H1 (cell line): ENCODE results near the gene PSMB4. TPM values are rescaled to one million over a fixed set of nuclear protein-coding genes. Genes with fewer than 3 reads are reported as not detected.

Source experiments
- CTCF ChIA-PET: fragments of 300-600 bp; sonication (Branson Sonifier 250); formaldehyde crosslinking; loops from one replicate; lab custom pipeline; 2021; ENCODE audit not compliant: partially characterized antibody; lab: Charles Lee
- POLR2A ChIA-PET: fragments of 300-600 bp; sonication (Branson Sonifier 250); formaldehyde crosslinking; loops from one replicate; lab custom pipeline; 2021; ENCODE audit warnings: inconsistent platforms; ENCODE audit not compliant: partially characterized antibody; lab: Charles Lee
- DNase-seq, 2 experiments: peaks; one replicate each; pipeline versions ENCODE4 v3.0.0 to v3.0.0-alpha.2; 2010 to 2022; ENCODE audit warnings: low spot score in 2 of 2, low read depth in 1 of 2, mixed read lengths in 1 of 2
- FAIRE-seq: peaks from 2 replicates; lab custom pipeline; 2011; peaks lifted over from hg19 to GRCh38; lab: Jason Lieb, UNC
- H2AFZ ChIP-seq: 2 replicates; pipeline ENCODE4 v1.8.1; 2012; ENCODE audit warnings: low read length, inconsistent platforms
- H2AK5ac ChIP-seq: 2 replicates; pipeline ENCODE4 v1.6.1; 2013; ENCODE audit warnings: low read depth, low read length
- H2BK120ac ChIP-seq: replicated peaks from 2 replicates; pipeline ENCODE3; 2013; ENCODE audit warnings: low read depth, low read length, inconsistent platforms
- H2BK12ac ChIP-seq: 2 replicates; pipeline ENCODE4 v1.6.1; 2013; ENCODE audit warnings: low read depth, low read length
- H2BK15ac ChIP-seq: 2 replicates; pipeline ENCODE4 v1.6.1; 2013; ENCODE audit warnings: low read length
- H2BK20ac ChIP-seq: 2 replicates; pipeline ENCODE4 v1.6.1; 2013; ENCODE audit warnings: low read length
- H2BK5ac ChIP-seq: 2 replicates; pipeline ENCODE4 v1.6.1; 2013; ENCODE audit warnings: low read depth, low read length
- H3K14ac ChIP-seq: 2 replicates; pipeline ENCODE4 v1.6.1; 2013; ENCODE audit warnings: inconsistent platforms; ENCODE audit not compliant: insufficient read length
- H3K18ac ChIP-seq: 2 replicates; pipeline ENCODE4 v1.6.1; 2013; ENCODE audit warnings: low read length; ENCODE audit errors: extremely low read depth
- H3K23ac ChIP-seq: 2 replicates; pipeline ENCODE4 v1.6.1; 2013; ENCODE audit warnings: inconsistent platforms; ENCODE audit not compliant: insufficient read length
- H3K23me2 ChIP-seq: 2 replicates; pipeline ENCODE4 v1.6.1; 2013; ENCODE audit warnings: low read depth, low read length
- H3K27ac ChIP-seq: 2 replicates; pipeline ENCODE4 v1.6.1; 2011; ENCODE audit warnings: low read depth, low read length, inconsistent platforms
- H3K27me3 ChIP-seq, 4 experiments: replicated peaks in 1 of 4; 1 replicate in 1 of 4; 2 replicates in 3 of 4; pipeline versions ENCODE4 v1.6.1 to v1.8.1; 2011 to 2013; ENCODE audit warnings: low read length in 3 of 4, mild to moderate bottlenecking in 3 of 4, inconsistent platforms in 2 of 4, mixed read lengths in 2 of 4, moderate library complexity in 1 of 4; ENCODE audit not compliant: control insufficient read depth in 3 of 4, insufficient read depth in 3 of 4; ENCODE audit errors: extremely low read depth in 1 of 4
- H3K36me3 ChIP-seq, 4 experiments: 2 replicates each; pipeline versions ENCODE4 v1.6.1 to v1.8.1; 2011 to 2013; ENCODE audit warnings: mild to moderate bottlenecking in 4 of 4, low read length in 3 of 4, moderate library complexity in 2 of 4, control low read depth in 1 of 4, inconsistent platforms in 1 of 4; ENCODE audit not compliant: insufficient read depth in 4 of 4, control insufficient read depth in 2 of 4
- H3K4ac ChIP-seq: replicated peaks from 2 replicates; pipeline ENCODE3; 2013; ENCODE audit warnings: low read length, low read depth, mixed read lengths, inconsistent platforms; ENCODE audit not compliant: insufficient read length
- H3K4me1 ChIP-seq, 4 experiments: replicated peaks in 1 of 4; 1 replicate in 1 of 4; 2 replicates in 3 of 4; pipeline versions ENCODE4 v1.6.1 to v1.8.1; 2011 to 2013; ENCODE audit warnings: low read length in 3 of 4, inconsistent platforms in 2 of 4, mixed read lengths in 1 of 4; ENCODE audit not compliant: insufficient read depth in 4 of 4, control insufficient read depth in 3 of 4
- H3K4me2 ChIP-seq, 2 experiments: 2 replicates each; pipeline versions ENCODE4 v1.6.1 to v1.8.1; 2011 to 2013; ENCODE audit warnings: low read depth in 2 of 2, low read length in 2 of 2, control low read depth in 1 of 2, inconsistent platforms in 1 of 2, mild to moderate bottlenecking in 1 of 2; ENCODE audit not compliant: insufficient read depth in 1 of 2
- H3K4me3 ChIP-seq, 4 experiments: fragments of 200-600, 300-600 bp in 1 of 4; sonication (generic), shearing (Covaris generic), sonication (Bioruptor Twin) in 1 of 4; 2 replicates each; pipeline versions ENCODE4 v1.5.1 to v1.8.1; 2011 to 2016; ENCODE audit warnings: low read length in 4 of 4, low read depth in 3 of 4, control low read depth in 2 of 4, inconsistent platforms in 2 of 4, mild to moderate bottlenecking in 2 of 4, mixed read lengths in 1 of 4, moderate library complexity in 1 of 4; ENCODE audit not compliant: insufficient read depth in 2 of 4; ENCODE audit errors: extremely low read depth in 1 of 4
- H3K56ac ChIP-seq: replicated peaks from 2 replicates; pipeline ENCODE3; 2013; ENCODE audit warnings: low read depth, mild to moderate bottlenecking, mixed read lengths, low read length, inconsistent platforms; ENCODE audit not compliant: insufficient read length
- H3K79me1 ChIP-seq: 2 replicates; pipeline ENCODE4 v1.6.1; 2013; ENCODE audit warnings: low read depth, low read length, control low read depth
- H3K79me2 ChIP-seq, 2 experiments: 2 replicates each; pipeline versions ENCODE4 v1.6.1 to v1.8.1; 2012 to 2013; ENCODE audit warnings: low read length in 2 of 2, mild to moderate bottlenecking in 2 of 2, inconsistent platforms in 1 of 2; ENCODE audit not compliant: insufficient read depth in 2 of 2, control insufficient read depth in 1 of 2
- H3K9ac ChIP-seq, 4 experiments: replicated peaks in 1 of 4; 1 replicate in 1 of 4; 2 replicates in 3 of 4; pipeline versions ENCODE4 v1.6.1 to v1.8.1; 2011 to 2013; ENCODE audit warnings: low read depth in 3 of 4, low read length in 3 of 4, control low read depth in 2 of 4, mild to moderate bottlenecking in 2 of 4, moderate library complexity in 2 of 4, inconsistent platforms in 1 of 4; ENCODE audit errors: extremely low read depth in 1 of 4
- H3K9me3 ChIP-seq, 2 experiments: 2 replicates each; pipeline versions ENCODE4 v1.6.1 to v1.8.1; 2012 to 2013; ENCODE audit warnings: mild to moderate bottlenecking in 2 of 2, moderate library complexity in 2 of 2, control low read depth in 1 of 2, inconsistent platforms in 1 of 2, low read depth in 1 of 2, low read length in 1 of 2, mixed read lengths in 1 of 2; ENCODE audit not compliant: insufficient read depth in 2 of 2
- H4K20me1 ChIP-seq, 2 experiments: replicated peaks in 1 of 2; 2 replicates each; pipeline versions ENCODE3 to v1.8.1; 2011 to 2013; ENCODE audit warnings: inconsistent platforms in 2 of 2, low read length in 2 of 2, mild to moderate bottlenecking in 1 of 2; ENCODE audit not compliant: insufficient read depth in 2 of 2, control insufficient read depth in 1 of 2
- H4K5ac ChIP-seq: 2 replicates; pipeline ENCODE4 v1.6.1; 2013; ENCODE audit warnings: low read length, low read depth, mixed read lengths, inconsistent platforms; ENCODE audit not compliant: insufficient read length
- H4K8ac ChIP-seq: 2 replicates; pipeline ENCODE4 v1.8.0; 2013; ENCODE audit warnings: mild to moderate bottlenecking, moderate library complexity, low read length, inconsistent platforms; ENCODE audit not compliant: insufficient read depth; ENCODE audit errors: extremely low read depth
- H4K91ac ChIP-seq: replicated peaks from 2 replicates; pipeline ENCODE3; 2013; ENCODE audit warnings: low read length, mixed read lengths, inconsistent platforms; ENCODE audit not compliant: insufficient read length
- CBX5 ChIP-seq: fragments of 300-800, 300-1000 bp; sonication (generic); IDR thresholded peaks from 2 replicates; pipeline ENCODE4 v1.7.1; 2016; ENCODE audit warnings: antibody characterized with exemption, low read length, low read depth
- CEBPB ChIP-seq: IDR thresholded peaks from 2 replicates; pipeline ENCODE4 v1.6.1; 2012; ENCODE audit warnings: low read depth, low read length
- GABPA ChIP-seq: IDR thresholded peaks from 2 replicates; pipeline ENCODE4 v1.6.1; 2011; ENCODE audit warnings: mild to moderate bottlenecking, low read length, moderate library complexity, borderline replicate concordance; ENCODE audit not compliant: insufficient read depth
- WGBS, 2 experiments: shearing (Covaris generic) in 1 of 2; methylation state at CpG; one replicate each; pipeline versions ENCODE4 v1.1.6 to v1.1.7; 2013 to 2015; ENCODE audit warnings: low lambda C conversion rate in 2 of 2, mixed read lengths in 2 of 2, inconsistent platforms in 1 of 2, low coverage in 1 of 2, missing lambda C conversion rate in 1 of 2; ENCODE audit not compliant: insufficient replicate concordance in 2 of 2, insufficient coverage in 1 of 2, insufficient read length in 1 of 2; ENCODE audit errors: extremely low coverage in 1 of 2, missing lambda C conversion rate in 1 of 2; 5-methylcytosine and 5-hydroxymethylcytosine counted together
- polyA plus RNA-seq, 7 experiments: library from polyadenylated mRNA; depleted of rRNA in 3 of 7; stranded (reverse) in 5 of 7; unstranded in 2 of 7; fragments of >200 nt in 5 of 7; fragments of 200-250 nt in 2 of 7; gene quantifications; 1 replicate in 5 of 7; 2 replicates in 1 of 7; 4 replicates in 1 of 7; pipeline versions ENCODE4 v1.2.1 to v1.2.3, GENCODE V29; 2011 to 2013; ENCODE audit warnings: missing spikeins in 2 of 7, mixed read lengths in 2 of 7
- total RNA-seq: library from RNA; stranded (reverse); fragmentation: NEBNext Ultra II Directional; extraction: Animal tissue kit (Norgen Biotek cat#: 25700); gene quantifications from 2 replicates; pipeline ENCODE4 v1.2.1, GENCODE V29; 2021

The PSMB4 gene
- total and polyA plus RNA-seq, 2 of the 8 experiments (the other 6 are each of a cell fraction or from before 2014, with no cell fraction given): 430 to 1,098 TPM

GRCh38 chr1:151403612-151404011 is 4.2 kb downstream of the PSMB4 start:
- H4K5ac ChIP-seq: no peak overlapping the region
- no peak overlapping the region for H3K9ac ChIP-seq
- no peak overlapping the region for H2BK5ac ChIP-seq
- no peak overlapping the region for H2BK120ac ChIP-seq
- H3K9me3 ChIP-seq: no peaks in the 10 kb centered on the region
- no peak overlapping the region for H2AFZ ChIP-seq
- H3K23me2 ChIP-seq: 0 out of 2 replicates have a peak, but pooled peaks cover 3% of the 10 kb centered on the region
- no peak overlapping the region for H3K4me2 ChIP-seq
- peaks cover 0 to 4% (median under 1%) of the 10 kb centered on the region in 4 experiments; a peak in 3 of 7 replicates for H3K4me1 ChIP-seq
- H3K14ac ChIP-seq: no peak overlapping the region
- H3K4ac ChIP-seq: no peak overlapping the region
- no peak overlapping the region for H3K56ac ChIP-seq
- POLR2A ChIA-PET: interaction anchor here (1.5 to 1.7 kb wide), 2 partner anchors 15 to 31 kb away, joined by 3 read pairs; no protein-coding TSS in a partner anchor
- H4K91ac ChIP-seq: no peak overlapping the region
- H3K27me3 ChIP-seq: no peaks in the 10 kb centered on the region
- H2BK12ac ChIP-seq: no peak overlapping the region
- no peak overlapping the region for H2BK20ac ChIP-seq
- no peak overlapping the region for H3K27ac ChIP-seq
- H4K8ac ChIP-seq: no peak overlapping the region
- H3K4me3 ChIP-seq: no peak overlapping the region
- peaks cover 37 to 72% (median 57%) of the 10 kb centered on the region in 4 experiments for H3K36me3 ChIP-seq
- H2BK15ac ChIP-seq: no peak overlapping the region
- no peak overlapping the region for H3K18ac ChIP-seq
- H3K23ac ChIP-seq: no peak overlapping the region
- 96% methylated on average over 3 of the region's 3 CpGs; no CpG with 5 or more reads in 1 of the 2 experiments for WGBS, 2 experiments
- FAIRE-seq: no peak
- peaks cover 9 to 15% of the 10 kb centered on the region in 2 experiments; a peak in 3 of 4 replicates for H3K79me2 ChIP-seq
- peaks cover 7 to 21% of the 10 kb centered on the region in 2 experiments for H4K20me1 ChIP-seq
- CTCF ChIA-PET: interaction anchor here (1.7 kb wide), 1 partner anchor 103 kb away, joined by 9 read pairs; no protein-coding TSS in a partner anchor
- H2AK5ac ChIP-seq: no peak overlapping the region
- H3K79me1 ChIP-seq: peaks cover 11% of the 10 kb centered on the region
- no peak for DNase-seq
- TF ChIP-seq GABPA (no peak), CEBPB (no peak), CBX5 (no peak)
